Esophagus muscularis mucosa (tissue), 4 donors: ENCODE data around the gene PEDS1. TPM values are rescaled to one million over a fixed set of nuclear protein-coding genes. Genes with fewer than 3 reads are reported as not detected.

Experiments
- DNase-seq: peaks from one replicate; pipeline ENCODE4 v3.0.0-alpha.2; 2017; ENCODE audit errors: extremely low spot score
- H3K27ac ChIP-seq, 4 donors: fragments of 200-600 bp; sonication (generic); replicated peaks in 1 of 4; 1 replicate in 3 of 4; 2 replicates in 1 of 4; pipeline ENCODE4 v1.5.1; 2016 to 2019; ENCODE audit warnings: mild to moderate bottlenecking in 1 of 4
- H3K27me3 ChIP-seq, 4 donors: fragments of 200-600 bp; sonication (generic); one replicate each; pipeline versions ENCODE4 v1.5.1 to v1.6.0; 2016 to 2019
- H3K36me3 ChIP-seq, 4 donors: fragments of 200-600 bp; sonication (generic); one replicate each; pipeline ENCODE4 v1.5.1; 2016 to 2019
- H3K4me1 ChIP-seq, 4 donors: fragments of 200-600 bp; sonication (generic); one replicate each; pipeline ENCODE4 v1.5.1; 2016 to 2019
- H3K4me3 ChIP-seq, 4 donors: fragments of 200-600 bp; sonication (generic); 1 replicate in 2 of 4; 2 replicates in 2 of 4; pipeline ENCODE4 v1.5.1; 2016 to 2019; ENCODE audit warnings: mild to moderate bottlenecking in 4 of 4, moderate library complexity in 1 of 4
- H3K9me3 ChIP-seq, 4 donors: fragments of 200-600 bp; sonication (generic); 1 replicate in 3 of 4; 2 replicates in 1 of 4; pipeline ENCODE4 v1.5.1; 2016 to 2019
- EP300 ChIP-seq: sonication (generic); formaldehyde crosslinking; IDR thresholded peaks from one replicate; pipeline ENCODE4 v1.6.1; 2017; ENCODE audit warnings: antibody characterized with exemption
- POLR2A ChIP-seq: fragments of 450-650 bp; IDR thresholded peaks from one replicate; pipeline ENCODE4 v1.6.1; 2017; ENCODE audit warnings: antibody characterized with exemption, moderate library complexity, mild to moderate bottlenecking, low read depth
- POLR2AphosphoS5 ChIP-seq, 2 donors: sonication (generic); formaldehyde crosslinking; IDR thresholded peaks; one replicate each; pipeline ENCODE4 v1.6.1; 2017; ENCODE audit warnings: antibody characterized with exemption in 2 of 2
- WGBS: methylation state at CpG from one replicate; pipeline ENCODE4 v1.1.5; 2018; 5-methylcytosine and 5-hydroxymethylcytosine counted together
- intact Hi-C: fragments of 100-400 bp; cut with DNase I; formaldehyde crosslinking; loops from one replicate; pipeline ENCODE4 v1.15.1; 2023
- total RNA-seq, 4 donors: library from RNA; depleted of rRNA; stranded (reverse); fragments of >200 nt; gene quantifications; one replicate each; pipeline versions ENCODE4 v1.1.0 to v1.2.1, GENCODE V29; 2016
- TF ChIP-seq, protein P1 (sequence below), 3 experiments: fragments of 200-600 bp in 2 of 3; fragments of 450-650 bp in 1 of 3; sonication (generic) in 2 of 3; IDR thresholded peaks; one replicate each; pipeline ENCODE4 v1.5.1; 2017 to 2019; ENCODE audit warnings: antibody characterized with exemption in 3 of 3, mild to moderate bottlenecking in 2 of 3, moderate library complexity in 1 of 3

The PEDS1 gene
- total RNA-seq, 4 donors from 2014 or later: 22.2 to 50.3 (median 30.7) TPM

DNA sequence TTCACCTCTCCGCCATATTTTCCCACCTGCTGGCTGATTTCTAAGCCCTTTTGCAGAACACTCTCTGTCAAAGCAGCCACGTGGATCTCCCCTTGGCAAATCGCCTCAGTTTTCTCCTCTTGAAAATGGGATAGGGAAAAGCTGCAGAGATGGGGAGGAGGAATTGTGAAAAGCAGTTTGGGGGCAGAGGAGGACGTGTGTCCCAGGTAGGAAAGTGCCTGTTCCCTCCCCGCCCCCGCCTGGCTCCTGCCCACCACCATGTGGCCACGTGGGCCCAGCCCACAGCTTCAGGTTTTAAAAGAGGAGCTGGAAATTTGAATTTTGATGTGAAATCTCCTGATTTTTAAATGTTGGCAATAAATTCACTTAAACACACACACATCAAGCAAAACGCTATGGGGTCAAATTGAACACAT is 33.5 kb upstream of the PEDS1 start:
- Histone ChIP-seq H3K9me3 (no peaks in the 10 kb centered on the region), H3K27ac (peak overlapping the region; percentile 67 to 100 (median 98)), H3K36me3 (no peaks in the 10 kb centered on the region), H3K4me3 (no peak overlapping the region), H3K4me1 (peaks cover 15 to 29% (median 25%) of the 10 kb centered on the region in 4 donors), H3K27me3 (no peaks in the 10 kb centered on the region)
- DNase-seq: no peak
- intact Hi-C loops: loop anchor here (2.0 to 10.0 kb wide), 3 partner anchors 276 to 558 kb away; no protein-coding TSS in a partner anchor
- 62% methylated on average over 8 of the region's 8 CpGs for WGBS
- TF ChIP-seq EP300: no peak
- no peak for TF ChIP-seq POLR2AphosphoS5 (IDR thresholded peaks at IDR 0.05)
- TF ChIP-seq POLR2A: no peak
- TF ChIP-seq, protein P1, sequence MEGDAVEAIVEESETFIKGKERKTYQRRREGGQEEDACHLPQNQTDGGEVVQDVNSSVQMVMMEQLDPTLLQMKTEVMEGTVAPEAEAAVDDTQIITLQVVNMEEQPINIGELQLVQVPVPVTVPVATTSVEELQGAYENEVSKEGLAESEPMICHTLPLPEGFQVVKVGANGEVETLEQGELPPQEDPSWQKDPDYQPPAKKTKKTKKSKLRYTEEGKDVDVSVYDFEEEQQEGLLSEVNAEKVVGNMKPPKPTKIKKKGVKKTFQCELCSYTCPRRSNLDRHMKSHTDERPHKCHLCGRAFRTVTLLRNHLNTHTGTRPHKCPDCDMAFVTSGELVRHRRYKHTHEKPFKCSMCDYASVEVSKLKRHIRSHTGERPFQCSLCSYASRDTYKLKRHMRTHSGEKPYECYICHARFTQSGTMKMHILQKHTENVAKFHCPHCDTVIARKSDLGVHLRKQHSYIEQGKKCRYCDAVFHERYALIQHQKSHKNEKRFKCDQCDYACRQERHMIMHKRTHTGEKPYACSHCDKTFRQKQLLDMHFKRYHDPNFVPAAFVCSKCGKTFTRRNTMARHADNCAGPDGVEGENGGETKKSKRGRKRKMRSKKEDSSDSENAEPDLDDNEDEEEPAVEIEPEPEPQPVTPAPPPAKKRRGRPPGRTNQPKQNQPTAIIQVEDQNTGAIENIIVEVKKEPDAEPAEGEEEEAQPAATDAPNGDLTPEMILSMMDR (IDR thresholded peaks at IDR 0.05): no peak

DNA sequence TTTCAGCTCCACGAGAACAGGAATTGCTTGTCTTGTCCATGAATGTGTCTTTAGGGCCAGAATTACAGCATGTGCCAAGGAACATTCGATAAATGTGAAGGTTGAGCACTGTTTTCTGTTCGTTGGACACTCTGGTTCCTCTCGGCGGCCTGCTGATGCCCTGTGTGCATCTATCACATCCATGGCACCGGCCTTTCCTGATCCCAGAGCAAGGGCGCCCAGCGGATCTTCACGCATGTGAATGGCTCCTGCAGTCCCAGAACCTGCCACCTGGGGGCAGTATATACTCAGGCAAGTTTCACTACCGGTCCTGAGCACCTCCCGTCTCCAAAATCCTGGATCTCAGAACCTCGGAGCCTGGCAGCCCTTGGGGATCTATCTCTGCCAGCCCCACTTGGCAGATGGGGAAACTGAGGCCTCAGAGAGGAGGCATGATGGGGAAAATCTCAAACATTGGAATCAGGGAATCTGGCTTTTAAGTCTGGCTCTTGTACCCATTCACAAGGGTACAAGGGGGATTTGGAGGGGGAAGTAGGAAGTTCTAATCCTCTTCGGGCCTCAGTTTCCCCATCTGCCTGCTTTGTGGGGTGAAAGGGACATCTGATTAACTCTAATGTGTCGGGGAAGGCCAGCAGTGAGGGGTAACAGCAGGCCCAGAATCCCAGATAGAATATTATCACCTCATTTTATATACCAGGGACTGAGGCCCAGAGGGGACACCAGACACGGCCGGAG is 32.8 kb upstream of the PEDS1 start:
- H3K27ac ChIP-seq: peak overlapping the region; percentile 67 to 100 (median 98)
- H3K36me3 ChIP-seq: no peaks in the 10 kb centered on the region
- H3K4me3 ChIP-seq: no peak overlapping the region
- peak; percentile 98 for DNase-seq
- TF ChIP-seq, protein P1 (IDR thresholded peaks at IDR 0.05): peak in 2 of 3 experiments; percentile 99 to 100
- no peak for TF ChIP-seq POLR2A
- TF ChIP-seq EP300: no peak
- peak in 1 of 2 donors; percentile 53 for TF ChIP-seq POLR2AphosphoS5 (IDR thresholded peaks at IDR 0.05)
- no peaks in the 10 kb centered on the region for H3K27me3 ChIP-seq
- intact Hi-C loops: loop anchor here (2.0 to 10.0 kb wide), 3 partner anchors 276 to 558 kb away; no protein-coding TSS in a partner anchor
- no peaks in the 10 kb centered on the region for H3K9me3 ChIP-seq
- 20% methylated on average over 16 of the region's 16 CpGs for WGBS
- H3K4me1 ChIP-seq: peaks cover 15 to 29% (median 25%) of the 10 kb centered on the region in 4 donors

GRCh38 chr20:50185426-50185825 is 31.9 kb upstream of the PEDS1 start:
- intact Hi-C loops: loop anchor here (5.0 to 10.0 kb wide), 2 partner anchors 392 to 559 kb away; no protein-coding TSS in a partner anchor
- peaks cover 15 to 29% (median 25%) of the 10 kb centered on the region in 4 donors for H3K4me1 ChIP-seq
- peak; percentile 70 for DNase-seq
- H3K27me3 ChIP-seq: no peaks in the 10 kb centered on the region
- H3K36me3 ChIP-seq: no peaks in the 10 kb centered on the region
- TF ChIP-seq POLR2AphosphoS5 (IDR thresholded peaks at IDR 0.05): no peak
- TF ChIP-seq EP300: no peak
- TF ChIP-seq POLR2A: no peak
- TF ChIP-seq, protein P1 (IDR thresholded peaks at IDR 0.05): no peak
- WGBS: 92% methylated on average over 5 of the region's 5 CpGs
- no peaks in the 10 kb centered on the region for H3K9me3 ChIP-seq
- H3K4me3 ChIP-seq: no peak overlapping the region
- no peak overlapping the region for H3K27ac ChIP-seq

DNA sequence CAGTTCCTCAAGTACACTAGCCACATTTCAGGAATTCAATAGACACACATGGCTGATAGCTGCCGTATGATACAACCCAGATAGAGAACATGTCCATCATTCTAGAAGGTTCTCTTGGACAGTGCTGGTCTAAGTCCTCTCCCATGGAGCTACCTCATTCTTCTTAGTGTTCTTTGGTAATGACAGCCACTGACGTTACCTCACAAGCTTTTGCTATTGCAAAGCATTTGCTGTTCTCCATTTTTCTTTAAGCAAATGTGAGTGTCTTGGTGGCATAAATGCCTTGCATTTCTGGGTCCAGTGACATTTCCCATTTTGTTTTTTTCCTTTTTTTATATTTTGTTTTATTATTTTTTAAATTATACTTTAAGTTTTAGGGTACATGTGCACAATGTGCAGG is 28.8 kb upstream of the PEDS1 start:
- Histone ChIP-seq H3K27me3 (no peaks in the 10 kb centered on the region), H3K27ac (no peak overlapping the region), H3K36me3 (peaks cover 0 to 3% (median 0%) of the 10 kb centered on the region in 4 donors), H3K9me3 (no peaks in the 10 kb centered on the region), H3K4me1 (peaks cover 4 to 22% (median 12%) of the 10 kb centered on the region in 4 donors), H3K4me3 (no peak overlapping the region)
- DNase-seq: no peak
- intact Hi-C loops: loop anchor here (10.0 kb wide), 1 partner anchor 562 kb away; no protein-coding TSS in a partner anchor
- 64% methylated on average over 2 of the region's 2 CpGs for WGBS
- no peak for TF ChIP-seq POLR2AphosphoS5 (IDR thresholded peaks at IDR 0.05)
- TF ChIP-seq, protein P1 (IDR thresholded peaks at IDR 0.05): no peak
- no peak for TF ChIP-seq EP300
- no peak for TF ChIP-seq POLR2A
